SK-N-SH (cell line): ENCODE data around the gene VARS1. TPM values are rescaled to one million over a fixed set of nuclear protein-coding genes. Genes with fewer than 3 reads are reported as not detected.
"Not testable (repeated sequence)": the region's sequence is repeated elsewhere in the genome, so short reads cannot be mapped to it uniquely, and the experiment has no call there.

Experiments used
- CTCF ChIA-PET: fragments of 300-600, 350-600 bp; formaldehyde crosslinking; extraction: SDS; loops from one replicate; lab custom pipeline; 2021; lab: Yijun Ruan, JAX
- POLR2A ChIA-PET: fragments of 350-600 bp; sonication (Branson Sonifier 250); formaldehyde crosslinking; extraction: SDS; loops from one replicate; lab custom pipeline; 2020; ENCODE audit warnings: antibody characterized with exemption, inconsistent platforms; lab: Yijun Ruan, JAX
- DNase-seq: peaks from one replicate; pipeline ENCODE4 v3.0.0; 2012
- H2AFZ ChIP-seq: fragments of 200-600 bp; sonication (generic); 2 replicates; pipeline ENCODE4 v1.8.1; 2016; ENCODE audit warnings: antibody characterized with exemption, mild to moderate bottlenecking, low read depth
- H3F3A ChIP-seq: fragments of 200-600 bp; sonication (generic); replicated peaks from 2 replicates; pipeline ENCODE3; 2016; ENCODE audit warnings: antibody characterized with exemption, mild to moderate bottlenecking; ENCODE audit not compliant: insufficient read depth
- H3K27ac ChIP-seq, 2 experiments: fragments of 200-500 bp in 1 of 2; fragments of 200-600 bp in 1 of 2; sonication (Bioruptor generic) in 1 of 2; sonication (generic), shearing (Covaris generic) in 1 of 2; 2 replicates each; pipeline versions ENCODE4 v1.5.1 to v1.6.1; 2014 to 2016; ENCODE audit warnings: low read depth in 2 of 2, inconsistent platforms in 1 of 2, low read length in 1 of 2, mild to moderate bottlenecking in 1 of 2, mixed read lengths in 1 of 2
- H3K27me3 ChIP-seq: fragments of 200-600 bp; sonication (generic), shearing (Covaris generic); 2 replicates; pipeline ENCODE4 v1.6.1; 2016; ENCODE audit warnings: mixed run types; ENCODE audit not compliant: insufficient read depth
- H3K36me3 ChIP-seq, 2 experiments: fragments of 200-500 bp in 1 of 2; fragments of 200-600 bp in 1 of 2; sonication (Bioruptor generic) in 1 of 2; sonication (generic) in 1 of 2; replicated peaks in 1 of 2; 2 replicates each; pipeline versions ENCODE3 to v1.5.1; 2014 to 2016; ENCODE audit warnings: low read length in 1 of 2, mild to moderate bottlenecking in 1 of 2; ENCODE audit not compliant: insufficient read depth in 2 of 2, control insufficient read depth in 1 of 2
- H3K4me1 ChIP-seq, 2 experiments: fragments of 200-500 bp in 1 of 2; fragments of 200-600 bp in 1 of 2; sonication (Bioruptor generic) in 1 of 2; sonication (generic), shearing (Covaris generic) in 1 of 2; 2 replicates each; pipeline versions ENCODE4 v1.5.1 to v1.6.1; 2014 to 2016; ENCODE audit warnings: low read depth in 1 of 2, low read length in 1 of 2, mixed run types in 1 of 2; ENCODE audit not compliant: insufficient read depth in 2 of 2, control insufficient read depth in 1 of 2
- H3K4me2 ChIP-seq: fragments of 200-600 bp; sonication (generic), shearing (Covaris generic); 2 replicates; pipeline ENCODE4 v1.6.1; 2017; ENCODE audit warnings: mixed run types
- H3K4me3 ChIP-seq, 2 experiments: fragments of 200-500 bp in 1 of 2; fragments of 200-600 bp in 1 of 2; sonication (Bioruptor generic) in 1 of 2; sonication (generic), shearing (Covaris generic) in 1 of 2; 2 replicates each; pipeline versions ENCODE4 v1.5.1 to v1.8.1; 2014 to 2016; ENCODE audit warnings: low read depth in 2 of 2, inconsistent platforms in 1 of 2, low read length in 1 of 2, mild to moderate bottlenecking in 1 of 2, mixed read lengths in 1 of 2, moderate library complexity in 1 of 2
- H3K79me2 ChIP-seq: fragments of 200-600 bp; sonication (generic); 2 replicates; pipeline ENCODE4 v1.8.1; 2017; ENCODE audit warnings: mild to moderate bottlenecking; ENCODE audit not compliant: insufficient read depth
- H3K9ac ChIP-seq: fragments of 200-600 bp; sonication (generic); 2 replicates; pipeline ENCODE4 v1.6.1; 2017; ENCODE audit warnings: mixed run types
- H3K9me2 ChIP-seq: fragments of 200-600 bp; sonication (generic); 2 replicates; pipeline ENCODE4 v1.6.1; 2017; ENCODE audit warnings: mixed run types
- H3K9me3 ChIP-seq: fragments of 200-600 bp; sonication (generic); 2 replicates; pipeline ENCODE4 v1.6.1; 2017; ENCODE audit warnings: mixed run types, mild to moderate bottlenecking, moderate library complexity
- H4K20me1 ChIP-seq: fragments of 200-600 bp; sonication (generic); 2 replicates; pipeline ENCODE4 v1.6.1; 2017; ENCODE audit warnings: mild to moderate bottlenecking, mixed run types; ENCODE audit not compliant: insufficient read depth
- CHD2 ChIP-seq: fragments of 150-350 bp; IDR thresholded peaks from 2 replicates; pipeline ENCODE4 v1.6.1; 2018; ENCODE audit warnings: low read length; ENCODE audit not compliant: partially characterized antibody
- CTCF ChIP-seq: fragments of 200-600 bp; sonication (generic); IDR thresholded peaks from 2 replicates; pipeline ENCODE4 v1.6.1; 2017; ENCODE audit warnings: antibody characterized with exemption, mild to moderate bottlenecking, moderate library complexity
- PBX3 ChIP-seq: IDR thresholded peaks from 2 replicates; pipeline ENCODE4; 2012
- POLR2AphosphoS5 ChIP-seq: IDR thresholded peaks from 2 replicates; pipeline ENCODE4 v1.6.1; 2012; ENCODE audit warnings: low read depth, low read length
- RCOR1 ChIP-seq: fragments of 150-350 bp; IDR thresholded peaks from 2 replicates; pipeline ENCODE4 v1.6.1; 2017; ENCODE audit warnings: antibody characterized with exemption, low read length
- RXRA ChIP-seq: IDR thresholded peaks from 2 replicates; pipeline ENCODE4 v1.4.0; 2012; ENCODE audit warnings: low read depth, mild to moderate bottlenecking, borderline replicate concordance
- SMC3 ChIP-seq: IDR thresholded peaks from 2 replicates; pipeline ENCODE4 v1.6.1; 2012; ENCODE audit warnings: low read depth, low read length, improper control_type of control experiment
- WGBS: methylation state at CpG from one replicate; pipeline ENCODE4 v1.1.6; 2017; ENCODE audit warnings: low lambda C conversion rate; 5-methylcytosine and 5-hydroxymethylcytosine counted together
- polyA plus RNA-seq, 3 experiments: library from polyadenylated mRNA; depleted of rRNA; stranded (reverse); fragments of >200 nt; gene quantifications; 2 replicates each; pipeline ENCODE4 v1.2.3, GENCODE V29; 2012
- TF ChIP-seq, protein P1 (sequence below): fragments of 150-350 bp; IDR thresholded peaks from 2 replicates; pipeline ENCODE4 v1.6.1; 2017; ENCODE audit warnings: antibody characterized with exemption, low read length, low read depth, borderline replicate concordance
- TF ChIP-seq, protein P2 (sequence below): IDR thresholded peaks from 2 replicates; pipeline ENCODE4 v1.6.1; 2012; ENCODE audit warnings: mild to moderate bottlenecking, low read depth, low read length, moderate library complexity

The VARS1 gene
- polyA plus RNA-seq, 1 of the 3 experiments (the other 2 are of a cell fraction) = 35.1 TPM

- Histone ChIP-seq H3F3A (peaks cover 19% of the 10 kb centered on the region), H4K20me1 (no peaks in the 10 kb centered on the region), H3K9me2 (no peaks in the 10 kb centered on the region), H3K79me2 (no peaks in the 10 kb centered on the region), H3K36me3 (no peaks in the 10 kb centered on the region), H2AFZ (no peak overlapping the region; the same call in 1 of the 2 replicates), H3K4me3 (no peak overlapping the region), H3K9ac (no peak overlapping the region), H3K27ac (no peak overlapping the region), H3K27me3 (no peaks in the 10 kb centered on the region), H3K9me3 (no peaks in the 10 kb centered on the region), H3K4me1 (peaks cover 4 to 6% of the 10 kb centered on the region in 2 experiments; a peak in 2 of 4 replicates), H3K4me2 (no peak overlapping the region)
- 94% methylated on average over 12 of the region's 12 CpGs for WGBS
- POLR2A ChIA-PET = interaction anchor here (0.6 kb wide), 1 partner anchor 319 kb away, joined by 5 read pairs; no protein-coding TSS in a partner anchor
- no peak for DNase-seq
- CTCF ChIA-PET = interaction anchor here (1.0 to 4.5 kb wide), 4 partner anchors 16 to 266 kb away, joined by 3 to 27 read pairs (median 8); partner anchors contain the start of genes ATP6V1G2 and VARS1
- no peak for TF ChIP-seq PBX3
- no peak for TF ChIP-seq RXRA
- TF ChIP-seq, protein P1, sequence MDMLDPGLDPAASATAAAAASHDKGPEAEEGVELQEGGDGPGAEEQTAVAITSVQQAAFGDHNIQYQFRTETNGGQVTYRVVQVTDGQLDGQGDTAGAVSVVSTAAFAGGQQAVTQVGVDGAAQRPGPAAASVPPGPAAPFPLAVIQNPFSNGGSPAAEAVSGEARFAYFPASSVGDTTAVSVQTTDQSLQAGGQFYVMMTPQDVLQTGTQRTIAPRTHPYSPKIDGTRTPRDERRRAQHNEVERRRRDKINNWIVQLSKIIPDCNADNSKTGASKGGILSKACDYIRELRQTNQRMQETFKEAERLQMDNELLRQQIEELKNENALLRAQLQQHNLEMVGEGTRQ = no peak
- no peak for TF ChIP-seq RCOR1
- no peak for TF ChIP-seq CTCF
- no peak for TF ChIP-seq CHD2
- TF ChIP-seq SMC3 = no peak
- TF ChIP-seq POLR2AphosphoS5 = no peak
- TF ChIP-seq, protein P2, sequence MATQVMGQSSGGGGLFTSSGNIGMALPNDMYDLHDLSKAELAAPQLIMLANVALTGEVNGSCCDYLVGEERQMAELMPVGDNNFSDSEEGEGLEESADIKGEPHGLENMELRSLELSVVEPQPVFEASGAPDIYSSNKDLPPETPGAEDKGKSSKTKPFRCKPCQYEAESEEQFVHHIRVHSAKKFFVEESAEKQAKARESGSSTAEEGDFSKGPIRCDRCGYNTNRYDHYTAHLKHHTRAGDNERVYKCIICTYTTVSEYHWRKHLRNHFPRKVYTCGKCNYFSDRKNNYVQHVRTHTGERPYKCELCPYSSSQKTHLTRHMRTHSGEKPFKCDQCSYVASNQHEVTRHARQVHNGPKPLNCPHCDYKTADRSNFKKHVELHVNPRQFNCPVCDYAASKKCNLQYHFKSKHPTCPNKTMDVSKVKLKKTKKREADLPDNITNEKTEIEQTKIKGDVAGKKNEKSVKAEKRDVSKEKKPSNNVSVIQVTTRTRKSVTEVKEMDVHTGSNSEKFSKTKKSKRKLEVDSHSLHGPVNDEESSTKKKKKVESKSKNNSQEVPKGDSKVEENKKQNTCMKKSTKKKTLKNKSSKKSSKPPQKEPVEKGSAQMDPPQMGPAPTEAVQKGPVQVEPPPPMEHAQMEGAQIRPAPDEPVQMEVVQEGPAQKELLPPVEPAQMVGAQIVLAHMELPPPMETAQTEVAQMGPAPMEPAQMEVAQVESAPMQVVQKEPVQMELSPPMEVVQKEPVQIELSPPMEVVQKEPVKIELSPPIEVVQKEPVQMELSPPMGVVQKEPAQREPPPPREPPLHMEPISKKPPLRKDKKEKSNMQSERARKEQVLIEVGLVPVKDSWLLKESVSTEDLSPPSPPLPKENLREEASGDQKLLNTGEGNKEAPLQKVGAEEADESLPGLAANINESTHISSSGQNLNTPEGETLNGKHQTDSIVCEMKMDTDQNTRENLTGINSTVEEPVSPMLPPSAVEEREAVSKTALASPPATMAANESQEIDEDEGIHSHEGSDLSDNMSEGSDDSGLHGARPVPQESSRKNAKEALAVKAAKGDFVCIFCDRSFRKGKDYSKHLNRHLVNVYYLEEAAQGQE = no peak
Measured at GRCh38 chr6:31811645-31812044, 16.1 kb upstream of the VARS1 start.

GRCh38 chr6:31808599-31808998, 13.0 kb upstream of the VARS1 start:
- not testable (repeated sequence) for H3K9me2 ChIP-seq, DNase-seq, H3K27me3 ChIP-seq, H4K20me1 ChIP-seq, H3K9ac ChIP-seq, H2AFZ ChIP-seq, H3K36me3 ChIP-seq, H3K9me3 ChIP-seq, H3K4me1 ChIP-seq, H3K27ac ChIP-seq, H3K4me2 ChIP-seq, H3K4me3 ChIP-seq
- POLR2A ChIA-PET = interaction anchor here (0.7 to 0.8 kb wide), 2 partner anchors 13 to 81 kb away, joined by 3 to 4 read pairs; partner anchors contain the start of gene VARS1
- WGBS = 94% methylated on average over 10 of the region's 10 CpGs
- CTCF ChIA-PET = interaction anchor here (3.1 kb wide), 1 partner anchor 79 kb away, joined by 14 read pairs; the partner anchor contains the start of gene DDAH2
- Histone ChIP-seq H3F3A (peaks cover 11% of the 10 kb centered on the region), H3K79me2 (peaks cover 27% of the 10 kb centered on the region)
